HepG2 (cell line): ENCODE measurements around the gene PRIMPOL. TPM values are rescaled to one million over a fixed set of nuclear protein-coding genes. Genes with fewer than 3 reads are reported as not detected.
A peak's percentile ranks its signal among the peaks of the same experiment; 100 is the strongest.

Experiments
- ATF1 ChIP-seq: IDR thresholded peaks from 2 replicates; pipeline ENCODE4 v1.6.1; 2016; ENCODE audit warnings: mild to moderate bottlenecking, control low read depth
- CHD2 ChIP-seq: IDR thresholded peaks from 2 replicates; pipeline ENCODE4 v1.6.1; 2011; ENCODE audit warnings: low read depth, low read length, improper control_type of control experiment
- GTF2F1 ChIP-seq: fragments of 150-350 bp; IDR thresholded peaks from 2 replicates; pipeline ENCODE4 v1.6.1; 2014; ENCODE audit warnings: low read length
- HMG20B ChIP-seq: conservative IDR thresholded peaks from 2 replicates; pipeline ENCODE4 v1.6.1; 2016; ENCODE audit warnings: missing genetic modification reagents, missing compliant biosample characterization
- KAT7 ChIP-seq: IDR thresholded peaks from 2 replicates; pipeline ENCODE4 v1.6.1; 2018; ENCODE audit warnings: borderline replicate concordance, missing compliant biosample characterization
- LCORL ChIP-seq, 2 experiments: fragments of 450-650 bp in 1 of 2; sonication (generic) in 1 of 2; formaldehyde crosslinking in 1 of 2; IDR thresholded peaks; 2 replicates each; pipeline versions ENCODE4 v1.5.0 to v1.6.1; 2017 to 2020; ENCODE audit warnings: antibody characterized with exemption in 1 of 2, missing genetic modification reagents in 1 of 2
- NCOR1 ChIP-seq: fragments of 200-600 bp; sonication (generic); IDR thresholded peaks from 2 replicates; pipeline ENCODE4 v1.7.0; 2017; ENCODE audit warnings: antibody characterized with exemption, low read length, borderline replicate concordance
- NFE2L1 ChIP-seq: sonication (generic); formaldehyde crosslinking; IDR thresholded peaks from 2 replicates; pipeline ENCODE4 v1.4.0; 2020; ENCODE audit warnings: missing genetic modification reagents, mild to moderate bottlenecking, borderline replicate concordance
- NFE2L2 ChIP-seq: fragments of 150-350 bp; IDR thresholded peaks from 2 replicates; pipeline ENCODE4 v1.6.1; 2014; ENCODE audit warnings: low read length
- NFYC ChIP-seq: IDR thresholded peaks from 2 replicates; pipeline ENCODE4 v1.6.1; 2016; ENCODE audit warnings: missing genetic modification reagents, missing compliant biosample characterization
- SAFB2 ChIP-seq: sonication (generic); formaldehyde crosslinking; IDR thresholded peaks from 2 replicates; pipeline ENCODE4 v1.5.1; 2020; ENCODE audit warnings: missing genetic modification reagents, low read depth, mild to moderate bottlenecking, borderline replicate concordance
- SMC3 ChIP-seq: IDR thresholded peaks from 2 replicates; pipeline ENCODE4 v1.6.1; 2011; ENCODE audit warnings: low read length, improper control_type of control experiment
- TCF7L2 ChIP-seq: IDR thresholded peaks from 2 replicates; pipeline ENCODE4 v1.6.1; 2011; ENCODE audit warnings: mild to moderate bottlenecking, low read depth, low read length, moderate library complexity
- ZFP90 ChIP-seq: sonication (generic); formaldehyde crosslinking; IDR thresholded peaks from 2 replicates; pipeline ENCODE4 v1.8.0; 2022; ENCODE audit warnings: missing genetic modification reagents, mild to moderate bottlenecking, inconsistent platforms, borderline replicate concordance
- ZKSCAN8 ChIP-seq: IDR thresholded peaks from 2 replicates; pipeline ENCODE4 v1.6.1; 2016; ENCODE audit warnings: borderline replicate concordance, missing genetic modification reagents, missing compliant biosample characterization
- ZNF550 ChIP-seq: sonication (generic); formaldehyde crosslinking; IDR thresholded peaks from 2 replicates; pipeline ENCODE4 v1.4.0; 2020; ENCODE audit warnings: mild to moderate bottlenecking, missing genetic modification reagents, borderline replicate concordance
- ZNF556 ChIP-seq: sonication (generic); formaldehyde crosslinking; IDR thresholded peaks from 2 replicates; pipeline ENCODE4 v1.4.0; 2020; ENCODE audit warnings: mild to moderate bottlenecking, missing genetic modification reagents, borderline replicate concordance
- ZNF569 ChIP-seq: sonication (generic); formaldehyde crosslinking; IDR thresholded peaks from 2 replicates; pipeline ENCODE4 v1.5.0; 2020; ENCODE audit warnings: mild to moderate bottlenecking, missing genetic modification reagents, moderate library complexity, borderline replicate concordance
- ZNF678 ChIP-seq: sonication (generic); formaldehyde crosslinking; IDR thresholded peaks from 2 replicates; pipeline ENCODE4 v1.4.0; 2020; ENCODE audit warnings: mild to moderate bottlenecking, missing genetic modification reagents
- ZNF749 ChIP-seq: sonication (generic); formaldehyde crosslinking; IDR thresholded peaks from 2 replicates; pipeline ENCODE4 v1.8.0; 2022; ENCODE audit warnings: mild to moderate bottlenecking, missing genetic modification reagents, moderate library complexity, borderline replicate concordance
- polyA plus RNA-seq, 8 experiments: library from polyadenylated mRNA; depleted of rRNA in 3 of 8; stranded (reverse) in 7 of 8; unstranded in 1 of 8; fragments of >200 nt; fragmentation: Illumina TruSeq in 4 of 8; extraction: Trizol in 4 of 8; gene quantifications; 2 replicates each; pipeline versions ENCODE4 v1.2.1 to v1.2.3, GENCODE V29; 2011 to 2016; ENCODE audit warnings: low read depth in 4 of 8, missing spikeins in 1 of 8, mixed read lengths in 1 of 8; ENCODE audit not compliant: insufficient read depth in 1 of 8
- total RNA-seq, 5 experiments: library from RNA; depleted of rRNA; stranded (reverse); fragments of >200 nt; fragmentation: Illumina TruSeq; extraction: Trizol; gene quantifications; 2 replicates each; pipeline ENCODE4 v1.2.3, GENCODE V29; 2016; ENCODE audit warnings: low read depth in 1 of 5
- TF ChIP-seq, protein P1 (sequence below): sonication (generic); formaldehyde crosslinking; IDR thresholded peaks from 2 replicates; pipeline ENCODE4 v1.5.0; 2020; ENCODE audit warnings: mild to moderate bottlenecking, missing genetic modification reagents, borderline replicate concordance
- TF ChIP-seq, protein P2 (sequence below): sonication (generic); formaldehyde crosslinking; IDR thresholded peaks from 2 replicates; pipeline ENCODE4 v1.8.0; 2022; ENCODE audit warnings: missing genetic modification reagents, mild to moderate bottlenecking, inconsistent platforms, borderline replicate concordance
- TF ChIP-seq, protein P3 (sequence below): sonication (generic); formaldehyde crosslinking; IDR thresholded peaks from 2 replicates; pipeline ENCODE4 v1.9.0; 2021; ENCODE audit warnings: missing genetic modification reagents, borderline replicate concordance

The PRIMPOL gene
- total and polyA plus RNA-seq, 2 of the 13 experiments (the other 11 are each of a cell fraction or from before 2014, with no cell fraction given) = 7.3 to 11.0 TPM

DNA sequence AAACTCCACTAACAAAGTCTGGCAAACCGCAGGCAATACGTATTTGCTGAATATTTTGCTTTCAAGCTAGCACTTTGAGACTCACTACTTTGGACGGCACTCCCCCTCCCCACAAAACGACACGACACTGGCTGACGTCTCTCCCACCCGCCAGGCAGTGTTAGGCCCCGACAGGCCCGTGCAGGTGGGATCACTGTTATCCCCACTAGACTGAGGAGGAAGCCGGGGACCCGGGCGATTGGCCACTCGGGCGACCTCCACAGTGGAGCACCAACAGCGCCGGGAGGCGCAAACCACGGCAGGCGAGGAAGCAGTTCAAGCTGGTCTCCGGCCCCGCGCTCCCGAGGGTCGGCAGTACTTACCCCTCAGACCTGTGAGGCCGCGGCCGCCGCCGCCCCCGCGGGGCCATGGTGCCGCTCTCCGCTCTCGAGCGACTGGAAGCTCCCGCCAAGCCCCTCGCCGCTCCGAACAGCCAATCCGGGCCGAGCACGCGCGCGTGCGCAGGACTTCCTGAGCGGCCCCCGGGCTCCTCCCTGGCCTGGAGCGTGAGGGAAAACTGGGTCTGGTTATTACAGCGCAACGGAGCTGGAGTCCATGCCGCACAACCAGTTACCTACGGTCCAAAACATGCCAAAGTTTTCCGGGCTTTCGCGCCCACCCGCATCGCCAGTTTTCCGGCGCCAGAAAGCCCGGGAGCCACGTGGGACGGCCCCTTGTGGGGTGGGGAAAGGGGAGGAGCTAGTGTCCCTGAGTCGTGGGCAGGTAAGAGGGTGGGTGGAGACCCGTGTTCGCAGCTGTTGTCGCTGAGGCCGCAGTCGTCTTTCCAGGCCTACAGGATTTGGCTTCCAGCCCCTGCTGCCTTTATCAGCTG lies 84.4 kb downstream of the PRIMPOL start, which contains the start of gene CENPU (continued):
- peak; percentile 91 for TF ChIP-seq NFYC (CRISPR knock-in tag)
- peak; percentile 83; the same call in 1 of the 2 replicates for TF ChIP-seq KAT7 (CRISPR knock-in tag)
- peak; percentile 93 for TF ChIP-seq ZFP90
- peak; percentile 64; the same call in 1 of the 2 replicates for TF ChIP-seq CHD2
- no peak for TF ChIP-seq SMC3
- TF ChIP-seq NFE2L2 = no peak
- TF ChIP-seq ATF1 (CRISPR knock-in tag) = peak; percentile 69
- TF ChIP-seq HMG20B (CRISPR knock-in tag) = peak; percentile 80; the same call in 1 of the 2 replicates
- peak; percentile 98 for TF ChIP-seq ZNF556 (CRISPR knock-in tag)
- TF ChIP-seq, protein P1, sequence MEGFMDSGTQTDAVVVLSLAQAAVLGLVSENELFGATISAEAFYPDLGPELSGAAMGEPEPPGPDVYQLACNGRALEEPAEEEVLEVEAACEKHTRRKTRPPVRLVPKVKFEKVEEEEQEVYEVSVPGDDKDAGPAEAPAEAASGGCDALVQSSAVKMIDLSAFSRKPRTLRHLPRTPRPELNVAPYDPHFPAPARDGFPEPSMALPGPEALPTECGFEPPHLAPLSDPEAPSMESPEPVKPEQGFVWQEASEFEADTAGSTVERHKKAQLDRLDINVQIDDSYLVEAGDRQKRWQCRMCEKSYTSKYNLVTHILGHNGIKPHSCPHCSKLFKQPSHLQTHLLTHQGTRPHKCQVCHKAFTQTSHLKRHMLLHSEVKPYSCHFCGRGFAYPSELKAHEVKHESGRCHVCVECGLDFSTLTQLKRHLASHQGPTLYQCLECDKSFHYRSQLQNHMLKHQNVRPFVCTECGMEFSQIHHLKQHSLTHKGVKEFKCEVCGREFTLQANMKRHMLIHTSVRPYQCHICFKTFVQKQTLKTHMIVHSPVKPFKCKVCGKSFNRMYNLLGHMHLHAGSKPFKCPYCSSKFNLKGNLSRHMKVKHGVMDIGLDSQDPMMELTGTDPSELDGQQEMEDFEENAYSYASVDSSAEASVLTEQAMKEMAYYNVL (CRISPR knock-in tag) = peak; percentile 93
- 0 out of 2 replicates have a peak, but pooled peaks have one; percentile 57 for TF ChIP-seq ZNF569
- peak; percentile 94 for TF ChIP-seq ZNF678 (CRISPR knock-in tag)
- peak; percentile 94 for TF ChIP-seq ZKSCAN8 (CRISPR knock-in tag)
- TF ChIP-seq NCOR1 = no peak
- no peak for TF ChIP-seq ZNF550 (CRISPR knock-in tag)
- TF ChIP-seq, protein P2, sequence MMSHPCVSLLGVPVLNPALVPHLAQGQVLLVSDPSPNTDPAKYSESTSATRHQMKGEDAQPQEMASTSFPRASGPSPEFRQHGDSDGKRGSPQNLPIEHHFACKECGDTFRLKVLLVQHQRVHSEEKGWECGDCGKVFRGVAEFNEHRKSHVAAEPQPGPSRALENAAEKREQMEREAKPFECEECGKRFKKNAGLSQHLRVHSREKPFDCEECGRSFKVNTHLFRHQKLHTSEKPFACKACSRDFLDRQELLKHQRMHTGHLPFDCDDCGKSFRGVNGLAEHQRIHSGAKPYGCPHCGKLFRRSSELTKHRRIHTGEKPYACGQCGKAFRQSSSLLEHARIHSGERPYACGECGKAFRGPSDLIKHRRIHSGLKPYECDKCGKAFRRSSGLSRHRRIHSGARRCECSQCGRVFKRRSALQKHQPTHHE (CRISPR knock-in tag) = peak; percentile 86; the same call in 1 of the 2 replicates
- TF ChIP-seq ZNF749 (CRISPR knock-in tag) = peak; percentile 93; the same call in 1 of the 2 replicates
- TF ChIP-seq NFE2L1 (CRISPR knock-in tag) = no peak
- TF ChIP-seq LCORL (IDR thresholded peaks at IDR 0.05) = peak; percentile 71; the same call in 1 of the 2 replicates
- peak; percentile 92 for TF ChIP-seq LCORL (CRISPR knock-in tag; IDR thresholded peaks at IDR 0.05)
- TF ChIP-seq GTF2F1 = no peak
- TF ChIP-seq, protein P3, sequence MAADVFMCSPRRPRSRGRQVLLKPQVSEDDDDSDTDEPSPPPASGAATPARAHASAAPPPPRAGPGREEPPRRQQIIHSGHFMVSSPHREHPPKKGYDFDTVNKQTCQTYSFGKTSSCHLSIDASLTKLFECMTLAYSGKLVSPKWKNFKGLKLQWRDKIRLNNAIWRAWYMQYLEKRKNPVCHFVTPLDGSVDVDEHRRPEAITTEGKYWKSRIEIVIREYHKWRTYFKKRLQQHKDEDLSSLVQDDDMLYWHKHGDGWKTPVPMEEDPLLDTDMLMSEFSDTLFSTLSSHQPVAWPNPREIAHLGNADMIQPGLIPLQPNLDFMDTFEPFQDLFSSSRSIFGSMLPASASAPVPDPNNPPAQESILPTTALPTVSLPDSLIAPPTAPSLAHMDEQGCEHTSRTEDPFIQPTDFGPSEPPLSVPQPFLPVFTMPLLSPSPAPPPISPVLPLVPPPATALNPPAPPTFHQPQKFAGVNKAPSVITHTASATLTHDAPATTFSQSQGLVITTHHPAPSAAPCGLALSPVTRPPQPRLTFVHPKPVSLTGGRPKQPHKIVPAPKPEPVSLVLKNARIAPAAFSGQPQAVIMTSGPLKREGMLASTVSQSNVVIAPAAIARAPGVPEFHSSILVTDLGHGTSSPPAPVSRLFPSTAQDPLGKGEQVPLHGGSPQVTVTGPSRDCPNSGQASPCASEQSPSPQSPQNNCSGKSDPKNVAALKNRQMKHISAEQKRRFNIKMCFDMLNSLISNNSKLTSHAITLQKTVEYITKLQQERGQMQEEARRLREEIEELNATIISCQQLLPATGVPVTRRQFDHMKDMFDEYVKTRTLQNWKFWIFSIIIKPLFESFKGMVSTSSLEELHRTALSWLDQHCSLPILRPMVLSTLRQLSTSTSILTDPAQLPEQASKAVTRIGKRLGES = 0 out of 2 replicates have a peak, but pooled peaks have one; percentile 51
- no peak for TF ChIP-seq TCF7L2
- TF ChIP-seq SAFB2 (CRISPR knock-in tag) = peak; percentile 39; the same call in 1 of the 2 replicates
